ENCODE measurements around the gene SLC30A3.

DNA sequence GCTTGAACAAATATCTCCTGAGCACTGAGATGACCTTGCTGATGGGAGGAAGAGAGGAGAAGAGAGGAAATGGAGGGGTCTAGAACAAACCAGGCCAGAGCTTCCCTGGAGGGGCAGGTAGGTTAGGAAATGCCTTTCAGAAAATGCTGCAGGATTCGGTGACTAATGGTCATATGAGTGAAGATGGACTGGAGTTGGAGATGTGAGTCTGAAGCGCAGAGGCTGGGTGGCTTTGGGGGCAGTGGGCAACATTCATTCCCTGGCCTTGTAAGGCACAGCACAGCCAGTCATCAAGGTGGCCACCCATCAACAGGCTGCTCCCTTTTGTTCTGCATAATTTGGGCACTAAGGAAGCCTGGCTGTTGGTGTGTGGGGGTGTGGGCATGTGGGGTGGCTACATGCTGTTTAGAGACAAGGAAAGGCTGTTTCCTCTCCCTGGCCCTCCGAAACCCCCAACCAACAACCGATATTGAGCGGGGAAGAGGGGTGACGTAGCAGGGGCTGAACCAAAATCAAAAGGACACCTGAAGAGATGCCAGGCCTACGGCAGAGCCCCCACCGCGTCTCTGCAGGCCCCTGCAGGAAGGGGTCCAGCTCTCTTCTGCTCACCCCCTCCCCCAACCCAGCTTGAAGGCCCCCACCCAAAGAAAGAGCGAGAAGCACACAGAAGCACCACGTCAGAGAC is 1.5 kb downstream of the SLC30A3 start:
- TF ChIP-seq, protein P1, sequence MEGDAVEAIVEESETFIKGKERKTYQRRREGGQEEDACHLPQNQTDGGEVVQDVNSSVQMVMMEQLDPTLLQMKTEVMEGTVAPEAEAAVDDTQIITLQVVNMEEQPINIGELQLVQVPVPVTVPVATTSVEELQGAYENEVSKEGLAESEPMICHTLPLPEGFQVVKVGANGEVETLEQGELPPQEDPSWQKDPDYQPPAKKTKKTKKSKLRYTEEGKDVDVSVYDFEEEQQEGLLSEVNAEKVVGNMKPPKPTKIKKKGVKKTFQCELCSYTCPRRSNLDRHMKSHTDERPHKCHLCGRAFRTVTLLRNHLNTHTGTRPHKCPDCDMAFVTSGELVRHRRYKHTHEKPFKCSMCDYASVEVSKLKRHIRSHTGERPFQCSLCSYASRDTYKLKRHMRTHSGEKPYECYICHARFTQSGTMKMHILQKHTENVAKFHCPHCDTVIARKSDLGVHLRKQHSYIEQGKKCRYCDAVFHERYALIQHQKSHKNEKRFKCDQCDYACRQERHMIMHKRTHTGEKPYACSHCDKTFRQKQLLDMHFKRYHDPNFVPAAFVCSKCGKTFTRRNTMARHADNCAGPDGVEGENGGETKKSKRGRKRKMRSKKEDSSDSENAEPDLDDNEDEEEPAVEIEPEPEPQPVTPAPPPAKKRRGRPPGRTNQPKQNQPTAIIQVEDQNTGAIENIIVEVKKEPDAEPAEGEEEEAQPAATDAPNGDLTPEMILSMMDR (IDR thresholded peaks at IDR 0.05; ENCODE audit: low read length) = no peak
- TF ChIP-seq EZH2 (optimal IDR thresholded peaks at IDR 0.05; ENCODE audit: low read depth, low read length) (no peak), EZH2phosphoT487 (IDR thresholded peaks at IDR 0.05; ENCODE audit: low read length) (no peak)

Measured in MM.1S (cell line).